Breast epithelium (tissue), 4 donors: ENCODE results near the gene OR2A7. TPM values are rescaled to one million over a fixed set of nuclear protein-coding genes. Genes with fewer than 3 reads are reported as not detected.
"Not testable (repeated sequence)": the region's sequence is repeated elsewhere in the genome, so short reads cannot be mapped to it uniquely, and the experiment has no call there.

Experiments used
- DNase-seq, 2 donors: peaks; one replicate each; pipeline ENCODE4 v3.0.0-alpha.2; 2019; ENCODE audit warnings: low spot score in 2 of 2
- H3K27ac ChIP-seq, 2 donors: fragments of 200-600 bp; sonication (generic) in 1 of 2; one replicate each; pipeline ENCODE4 v1.5.1; 2016 to 2019; ENCODE audit warnings: mild to moderate bottlenecking in 1 of 2
- H3K27me3 ChIP-seq, 2 donors: fragments of 200-600 bp; sonication (generic) in 1 of 2; one replicate each; pipeline versions ENCODE4 v1.5.1 to v1.6.0; 2017 to 2019; ENCODE audit warnings: control low read depth in 1 of 2, mild to moderate bottlenecking in 1 of 2
- H3K36me3 ChIP-seq: fragments of 200-600 bp; one replicate; pipeline ENCODE4 v1.5.1; 2019
- H3K4me1 ChIP-seq, 2 donors: fragments of 200-600 bp; sonication (generic); one replicate each; pipeline ENCODE4 v1.5.1; 2016 to 2019; ENCODE audit warnings: control low read depth in 1 of 2
- H3K4me3 ChIP-seq, 3 donors: fragments of 200-600 bp; sonication (generic); 1 replicate in 2 of 3; 2 replicates in 1 of 3; pipeline ENCODE4 v1.5.1; 2016 to 2019; ENCODE audit warnings: mild to moderate bottlenecking in 3 of 3, moderate library complexity in 2 of 3
- H3K9me3 ChIP-seq, 2 donors: fragments of 200-600 bp; sonication (generic) in 1 of 2; one replicate each; pipeline ENCODE4 v1.5.1; 2016 to 2019; ENCODE audit warnings: control low read depth in 1 of 2
- CTCF ChIP-seq, 3 donors: fragments of 450-650 bp; IDR thresholded peaks; one replicate each; pipeline ENCODE4 v1.5.1; 2016 to 2017; ENCODE audit warnings: antibody characterized with exemption in 3 of 3, mild to moderate bottlenecking in 3 of 3, moderate library complexity in 3 of 3
- POLR2A ChIP-seq: fragments of 450-650 bp; IDR thresholded peaks from one replicate; pipeline ENCODE4 v1.6.1; 2016; ENCODE audit warnings: antibody characterized with exemption, mild to moderate bottlenecking, moderate library complexity
- POLR2AphosphoS5 ChIP-seq, 3 donors: sonication (generic); formaldehyde crosslinking; IDR thresholded peaks; one replicate each; pipeline ENCODE4 v1.6.1; 2017; ENCODE audit warnings: antibody characterized with exemption in 3 of 3
- intact Hi-C: fragments of 100-400 bp; cut with DNase I; formaldehyde crosslinking; loops from one replicate; pipeline ENCODE4 v1.15.1; 2023; ENCODE audit warnings: low total_unique reads
- total RNA-seq, 3 donors: library from RNA; depleted of rRNA; stranded (reverse); fragments of >200 nt; gene quantifications; one replicate each; pipeline ENCODE4 v1.1.0, GENCODE V29; 2016

Gene OR2A7
- total RNA-seq, 3 donors from 2014 or later, result 4.2 to 59.0 (median 14.7) TPM

GRCh38 chr7:144282490-144282889 is 17.9 kb upstream of the OR2A7 start:
- H3K27ac ChIP-seq, intact Hi-C loops, H3K4me3 ChIP-seq, H3K9me3 ChIP-seq, H3K4me1 ChIP-seq, H3K27me3 ChIP-seq, H3K36me3 ChIP-seq: not testable (repeated sequence)
- DNase-seq, result peak in 1 of 2 donors; percentile 18

- H3K4me1 ChIP-seq, H3K27ac ChIP-seq, H3K4me3 ChIP-seq, intact Hi-C loops, H3K27me3 ChIP-seq, H3K9me3 ChIP-seq, DNase-seq, H3K36me3 ChIP-seq: not testable (repeated sequence)
Measured at GRCh38 chr7:144281981-144282380, 17.4 kb upstream of the OR2A7 start.

- H3K27me3 ChIP-seq, H3K4me3 ChIP-seq, intact Hi-C loops, H3K27ac ChIP-seq, H3K36me3 ChIP-seq, H3K9me3 ChIP-seq, H3K4me1 ChIP-seq, DNase-seq: not testable (repeated sequence)
Measured at GRCh38 chr7:144280010-144280409, 15.4 kb upstream of the OR2A7 start.

GRCh38 chr7:144275281-144275680 is 10.7 kb upstream of the OR2A7 start:
- intact Hi-C loops, H3K9me3 ChIP-seq, H3K27me3 ChIP-seq, H3K36me3 ChIP-seq, H3K4me1 ChIP-seq, H3K4me3 ChIP-seq, DNase-seq, H3K27ac ChIP-seq: not testable (repeated sequence)

GRCh38 chr7:144269188-144269587 is 4.6 kb upstream of the OR2A7 start, which contains the start of gene CTAGE8:
CTAGE8 (minus strand) TSS chr7:144269288; CDS start chr7:144269250, 38 bp downstream.
- H3K4me3 ChIP-seq, H3K27me3 ChIP-seq, DNase-seq, H3K36me3 ChIP-seq, H3K4me1 ChIP-seq, H3K9me3 ChIP-seq, intact Hi-C loops, H3K27ac ChIP-seq: not testable (repeated sequence)

GRCh38 chr7:144262128-144262527 is 2.5 kb downstream of the OR2A7 start:
- H3K4me3 ChIP-seq, intact Hi-C loops, H3K36me3 ChIP-seq, H3K9me3 ChIP-seq, H3K4me1 ChIP-seq, H3K27ac ChIP-seq, DNase-seq, H3K27me3 ChIP-seq: not testable (repeated sequence)

- H3K4me1 ChIP-seq, H3K27me3 ChIP-seq, H3K9me3 ChIP-seq, intact Hi-C loops, H3K36me3 ChIP-seq, H3K4me3 ChIP-seq, DNase-seq, H3K27ac ChIP-seq: not testable (repeated sequence)
Measured at GRCh38 chr7:144259067-144259466, 5.5 kb downstream of the OR2A7 start.

GRCh38 chr7:144256112-144256511 is 8.5 kb downstream of the OR2A7 start:
- no peak for TF ChIP-seq CTCF (IDR thresholded peaks at IDR 0.05)
- no peak for TF ChIP-seq POLR2A
- TF ChIP-seq POLR2AphosphoS5 (IDR thresholded peaks at IDR 0.05), result no peak

GRCh38 chr7:144255471-144255897 is 9.1 kb downstream of the OR2A7 start:
- TF ChIP-seq POLR2A (no peak), CTCF (IDR thresholded peaks at IDR 0.05) (no peak), POLR2AphosphoS5 (IDR thresholded peaks at IDR 0.05) (no peak)
- H3K4me3 ChIP-seq, result no peak overlapping the region
- no peaks in the 10 kb centered on the region for H3K27me3 ChIP-seq
- no peak for DNase-seq
- intact Hi-C loops, result no loop called here
- H3K4me1 ChIP-seq, result no peaks in the 10 kb centered on the region
- no peak overlapping the region for H3K27ac ChIP-seq
- H3K36me3 ChIP-seq, result no peaks in the 10 kb centered on the region
- H3K9me3 ChIP-seq, result no peaks in the 10 kb centered on the region

More at GRCh38 chr7:144256112-144256511, 8.5 kb downstream of the OR2A7 start:
- no peak overlapping the region for H3K4me3 ChIP-seq
- no peaks in the 10 kb centered on the region for H3K9me3 ChIP-seq
- intact Hi-C loops, result no loop called here
- no peaks in the 10 kb centered on the region for H3K4me1 ChIP-seq
- H3K27me3 ChIP-seq, result no peaks in the 10 kb centered on the region
- no peaks in the 10 kb centered on the region for H3K36me3 ChIP-seq
- H3K27ac ChIP-seq, result no peak overlapping the region
- DNase-seq, result no peak

GRCh38 chr7:144252307-144252706 is 12.3 kb downstream of the OR2A7 start:
- H3K4me1 ChIP-seq, result not testable (repeated sequence)

GRCh38 chr7:144247674-144248330 is 16.8 kb downstream of the OR2A7 start:
- H3K27me3 ChIP-seq, H3K27ac ChIP-seq, H3K9me3 ChIP-seq, intact Hi-C loops, H3K36me3 ChIP-seq, DNase-seq, H3K4me1 ChIP-seq, H3K4me3 ChIP-seq: not testable (repeated sequence)

More at GRCh38 chr7:144252307-144252706, 12.3 kb downstream of the OR2A7 start:
- H3K9me3 ChIP-seq, intact Hi-C loops, H3K4me3 ChIP-seq, H3K36me3 ChIP-seq, H3K27me3 ChIP-seq, H3K27ac ChIP-seq, DNase-seq: not testable (repeated sequence)
